ENCODE data around the gene CFL2.

GRCh38 chr14:34680806-34681479 is 33.5 kb downstream of the CFL2 start:
- TF ChIP-seq EGR1 (IDR thresholded peaks at IDR 0.05; ENCODE audit: low read depth), result no peak
- no peak for TF ChIP-seq CTCF (IDR thresholded peaks at IDR 0.05 in 2 of 3, conservative IDR thresholded peaks at IDR 0.05 in 1 of 3; ENCODE audit: borderline replicate concordance in 1 of 3, insufficient read depth in 1 of 3, low read depth in 2 of 3, low read length in 2 of 3)
- TF ChIP-seq POLR2A (IDR thresholded peaks at IDR 0.05; ENCODE audit: borderline replicate concordance, extremely low read depth, insufficient read depth, insufficient read length), result no peak
- no peak for TF ChIP-seq CBX3 (IDR thresholded peaks at IDR 0.05; ENCODE audit: low read depth)
- no peak for TF ChIP-seq MAX (IDR thresholded peaks at IDR 0.05)
- no peak for TF ChIP-seq POLR2AphosphoS5 (IDR thresholded peaks at IDR 0.05; ENCODE audit: low read depth, low read length)
- no peak for TF ChIP-seq REST (IDR thresholded peaks at IDR 0.05; ENCODE audit: low read depth)
- no peak for TF ChIP-seq JUND (IDR thresholded peaks at IDR 0.05)
- no peak for TF ChIP-seq YY1 (IDR thresholded peaks at IDR 0.05; ENCODE audit: extremely low read depth, insufficient replicate concordance, low read depth, low read length)
- no peak for TF ChIP-seq SRF (IDR thresholded peaks at IDR 0.05; ENCODE audit: low read depth)
- no peak for TF ChIP-seq CEBPB (IDR thresholded peaks at IDR 0.05; ENCODE audit: low read depth)

Measured in HCT116 (cell line).